WTC11 (cell line): ENCODE measurements around the gene PIM2. TPM values are rescaled to one million over a fixed set of nuclear protein-coding genes. Genes with fewer than 3 reads are reported as not detected.

Experiments used
- ATAC-seq: fragments of 200-7000 bp; cut with Tn5 transposase; 2 replicates; pipeline ENCODE4 v1.10.0; 2021; ENCODE audit warnings: mild to moderate bottlenecking, moderate library complexity
- CTCF ChIA-PET: fragments of 300-600 bp; sonication (Branson Sonifier 250); formaldehyde crosslinking; loops from one replicate; lab custom pipeline; 2021; ENCODE audit warnings: antibody characterized with exemption; lab: Charles Lee
- POLR2A ChIA-PET: fragments of 350-600 bp; sonication (Branson Sonifier 250); formaldehyde crosslinking; loops from one replicate; lab custom pipeline; 2021; ENCODE audit warnings: antibody characterized with exemption; lab: Charles Lee
- DNase-seq: peaks from one replicate; pipeline ENCODE4 v3.0.0; 2021; ENCODE audit warnings: low spot score
- H3K27ac Mint-ChIP-seq: 2 replicates; pipeline ENCODE4 v1.8.0; 2021; ENCODE audit warnings: mixed read lengths
- H3K27me3 Mint-ChIP-seq: 2 replicates; pipeline ENCODE4 v1.8.0; 2021; ENCODE audit warnings: low read depth, mild to moderate bottlenecking, moderate library complexity, mixed read lengths
- H3K36me3 Mint-ChIP-seq: 2 replicates; pipeline ENCODE4 v1.8.0; 2021; ENCODE audit warnings: mixed read lengths
- H3K4me1 Mint-ChIP-seq: 2 replicates; pipeline ENCODE4 v1.8.0; 2022; ENCODE audit warnings: mixed read lengths
- H3K4me3 Mint-ChIP-seq: 2 replicates; pipeline ENCODE4 v1.8.0; 2021; ENCODE audit warnings: mild to moderate bottlenecking, moderate library complexity, mixed read lengths
- H3K9me3 Mint-ChIP-seq: 2 replicates; pipeline ENCODE4 v1.8.0; 2021; ENCODE audit warnings: mixed read lengths
- ATF3 ChIP-seq: sonication (generic); formaldehyde crosslinking; conservative IDR thresholded peaks from 2 replicates; pipeline ENCODE4 v1.8.1; 2022; ENCODE audit warnings: mild to moderate bottlenecking, missing genetic modification reagents
- ATF6 ChIP-seq: sonication (generic); formaldehyde crosslinking; IDR thresholded peaks from 2 replicates; pipeline ENCODE4 v1.8.1; 2023; ENCODE audit warnings: mild to moderate bottlenecking, missing genetic modification reagents
- CBFB ChIP-seq: sonication (generic); formaldehyde crosslinking; IDR thresholded peaks from 2 replicates; pipeline ENCODE4 v1.8.1; 2022; ENCODE audit warnings: mild to moderate bottlenecking, low read depth, missing genetic modification reagents
- CDX4 ChIP-seq: fragments of 250-450 bp; sonication (Bioruptor Pico); IDR thresholded peaks from 2 replicates; pipeline ENCODE4 v1.9.0; 2021; ENCODE audit warnings: moderate library complexity, mild to moderate bottlenecking, inconsistent platforms, borderline replicate concordance
- CREM ChIP-seq: sonication (generic); formaldehyde crosslinking; IDR thresholded peaks from 2 replicates; pipeline ENCODE4 v1.8.1; 2022; ENCODE audit warnings: mild to moderate bottlenecking, missing genetic modification reagents, moderate library complexity
- ELF4 ChIP-seq: sonication (generic); formaldehyde crosslinking; IDR thresholded peaks from 2 replicates; pipeline ENCODE4 v1.8.1; 2022; ENCODE audit warnings: low read depth, mild to moderate bottlenecking, moderate library complexity, missing genetic modification reagents
- FOXK1 ChIP-seq: sonication (generic); formaldehyde crosslinking; IDR thresholded peaks from 2 replicates; pipeline ENCODE4 v1.8.0; 2022; ENCODE audit warnings: mild to moderate bottlenecking, moderate library complexity, missing genetic modification reagents
- GABPB1 ChIP-seq: sonication (generic); formaldehyde crosslinking; IDR thresholded peaks from 2 replicates; pipeline ENCODE4 v1.8.1; 2023; ENCODE audit warnings: mild to moderate bottlenecking, missing genetic modification reagents
- IRF1 ChIP-seq: sonication (generic); formaldehyde crosslinking; IDR thresholded peaks from 2 replicates; pipeline ENCODE4 v1.8.0; 2023; ENCODE audit warnings: missing genetic modification reagents
- KAT7 ChIP-seq: sonication (generic); formaldehyde crosslinking; IDR thresholded peaks from 2 replicates; pipeline ENCODE4 v1.8.1; 2023; ENCODE audit warnings: missing genetic modification reagents, mild to moderate bottlenecking, borderline replicate concordance
- MAX ChIP-seq: sonication (generic); formaldehyde crosslinking; IDR thresholded peaks from 2 replicates; pipeline ENCODE4 v1.8.0; 2022; ENCODE audit warnings: mild to moderate bottlenecking, missing genetic modification reagents
- MXD4 ChIP-seq: fragments of 250-450 bp; sonication (Bioruptor Pico); IDR thresholded peaks from 2 replicates; pipeline ENCODE4 v1.8.0; 2021; ENCODE audit warnings: mild to moderate bottlenecking, moderate library complexity, borderline replicate concordance
- NFATC4 ChIP-seq: fragments of 250-450 bp; sonication (Bioruptor Pico); IDR thresholded peaks from 2 replicates; pipeline ENCODE4 v1.9.0; 2021; ENCODE audit warnings: mild to moderate bottlenecking
- NFYB ChIP-seq: sonication (generic); formaldehyde crosslinking; conservative IDR thresholded peaks from 2 replicates; pipeline ENCODE4 v1.8.0; 2022; ENCODE audit warnings: low read depth, missing genetic modification reagents
- SP1 ChIP-seq: sonication (generic); formaldehyde crosslinking; conservative IDR thresholded peaks from 2 replicates; pipeline ENCODE4 v1.8.1; 2022; ENCODE audit warnings: missing genetic modification reagents
- TCF7 ChIP-seq: sonication (generic); formaldehyde crosslinking; IDR thresholded peaks from 2 replicates; pipeline ENCODE4 v1.8.0; 2022; ENCODE audit warnings: mild to moderate bottlenecking, low read depth, missing genetic modification reagents, moderate library complexity
- ZBTB21 ChIP-seq: sonication (generic); formaldehyde crosslinking; IDR thresholded peaks from 2 replicates; pipeline ENCODE4 v1.8.1; 2023; ENCODE audit warnings: mild to moderate bottlenecking, missing genetic modification reagents, borderline replicate concordance
- total RNA-seq: library from RNA; stranded (reverse); gene quantifications from 3 replicates; pipeline ENCODE4 v1.2.3, GENCODE V29; 2021

PIM2 gene
- total RNA-seq, 1 experiment from 2014 or later = 146 TPM

- H3K27me3 Mint-ChIP-seq = no peaks in the 10 kb centered on the region
- ChIA-PET POLR2A (interaction anchor here (0.5 to 1.7 kb wide), 7 partner anchors 14 to 1646 kb away, joined by 3 to 9 read pairs (median 4); partner anchors contain the start of genes GRIPAP1, HDAC6 and KCND1), CTCF (interaction anchor here (0.9 to 1.9 kb wide), 8 partner anchors 14 to 310 kb away, joined by 3 to 17 read pairs (median 3); partner anchors contain the start of genes KCND1 and TFE3)
Observed at GRCh38 chrX:48957827-48958634, 39.2 kb upstream of the PIM2 start.

GRCh38 chrX:48957477-48957826, 38.6 kb upstream of the PIM2 start, which contains the start of gene OTUD5:
Gene OTUD5 (minus strand): TSS chrX:48957607. CDS start chrX:48957570, 37 bp downstream.
- CTCF ChIA-PET = interaction anchor here (1.6 to 1.9 kb wide), 2 partner anchors 14 to 38 kb away, joined by 3 to 17 read pairs; partner anchors contain the start of gene KCND1
- no peaks in the 10 kb centered on the region for H3K9me3 Mint-ChIP-seq
- peak within 1 kb of the TSS; percentile 100 for H3K27ac Mint-ChIP-seq
- H3K27me3 Mint-ChIP-seq = no peaks in the 10 kb centered on the region
- DNase-seq (no peak), ATAC-seq (peak; percentile 24)
- peak within 1 kb of the TSS; percentile 99 for H3K4me3 Mint-ChIP-seq
- TF ChIP-seq ATF6 (CRISPR knock-in tag) (no peak), ELF4 (no peak)
- POLR2A ChIA-PET = interaction anchor here (1.0 kb wide), 1 partner anchor 14 kb away, joined by 4 read pairs; the partner anchor contains the start of gene KCND1
- peaks cover 11% of the 10 kb centered on the region; the same call in 1 of the 2 replicates for H3K36me3 Mint-ChIP-seq
- H3K4me1 Mint-ChIP-seq = peaks cover 11% of the 10 kb centered on the region; the same call in 1 of the 2 replicates

More at GRCh38 chrX:48957827-48958634, 39.2 kb upstream of the PIM2 start:
- Mint-ChIP-seq H3K36me3 (peaks cover 11% of the 10 kb centered on the region; the same call in 1 of the 2 replicates), H3K4me3 (peak overlapping the region; percentile 99), H3K4me1 (peaks cover 11% of the 10 kb centered on the region; the same call in 1 of the 2 replicates), H3K9me3 (no peaks in the 10 kb centered on the region), H3K27ac (peak overlapping the region; percentile 100)
- ATAC-seq (peak; percentile 95), DNase-seq (peak; percentile 93)
- TF ChIP-seq CREM (CRISPR knock-in tag) (peak; percentile 85), GABPB1 (CRISPR knock-in tag) (no peak), NFYB (CRISPR knock-in tag) (peak; percentile 85), IRF1 (CRISPR knock-in tag) (no peak), FOXK1 (CRISPR knock-in tag) (peak; percentile 75), MAX (CRISPR knock-in tag) (peak; percentile 51), CDX4 (no peak), TCF7 (CRISPR knock-in tag) (no peak), SP1 (CRISPR knock-in tag) (peak; percentile 69), ZBTB21 (CRISPR knock-in tag) (no peak), ATF3 (no peak)

- Mint-ChIP-seq H3K36me3 (peaks cover 11% of the 10 kb centered on the region; the same call in 1 of the 2 replicates), H3K27ac (0 out of 2 replicates have a peak overlapping the region, but pooled peaks have one; percentile 49), H3K4me1 (peaks cover 11% of the 10 kb centered on the region; the same call in 1 of the 2 replicates), H3K9me3 (no peaks in the 10 kb centered on the region), H3K27me3 (no peaks in the 10 kb centered on the region), H3K4me3 (peak overlapping the region; percentile 74)
- ATAC-seq (no peak), DNase-seq (no peak)
- ChIA-PET POLR2A (interaction anchor here (1.0 kb wide), 1 partner anchor 15 kb away, joined by 4 read pairs; the partner anchor contains the start of gene KCND1), CTCF (interaction anchor here (1.6 kb wide), 1 partner anchor 37 kb away, joined by 3 read pairs; no protein-coding TSS in a partner anchor)
- TF ChIP-seq CBFB = no peak
- no peak for TF ChIP-seq ATF3
- TF ChIP-seq KAT7 = 0 out of 2 replicates have a peak, but pooled peaks have one; percentile 66
- no peak for TF ChIP-seq NFATC4 (CRISPR knock-in tag)
- TF ChIP-seq CDX4 = no peak
- no peak for TF ChIP-seq MXD4 (CRISPR knock-in tag)
Observed at GRCh38 chrX:48956728-48957414, 38.0 kb upstream of the PIM2 start.
